GM21529 (cell line): ENCODE measurements around the gene HNRNPH1.
A peak's percentile ranks its signal among the peaks of the same experiment; 100 is the strongest.
"Not testable (repeated sequence)": the region's sequence is repeated elsewhere in the genome, so short reads cannot be mapped to it uniquely, and the experiment has no call there.

ENCODE experiments used
- ATAC-seq: cut with Tn5 transposase; IDR thresholded peaks from one replicate; pipeline ENCODE4 v1.9.1; 2021; ENCODE audit not compliant: unreplicated experiment

Gene HNRNPH1

GRCh38 chr5:179623003-179623905, at the start of gene HNRNPH1:
Gene HNRNPH1, minus strand, starts transcription at chr5:179623671. Its CDS starts 538 bp downstream, at chr5:179623133.
- peak; percentile 74 for ATAC-seq

GRCh38 chr5:179668391-179668790, 44.9 kb upstream of the HNRNPH1 start:
- ATAC-seq: peak; percentile 80

DNA sequence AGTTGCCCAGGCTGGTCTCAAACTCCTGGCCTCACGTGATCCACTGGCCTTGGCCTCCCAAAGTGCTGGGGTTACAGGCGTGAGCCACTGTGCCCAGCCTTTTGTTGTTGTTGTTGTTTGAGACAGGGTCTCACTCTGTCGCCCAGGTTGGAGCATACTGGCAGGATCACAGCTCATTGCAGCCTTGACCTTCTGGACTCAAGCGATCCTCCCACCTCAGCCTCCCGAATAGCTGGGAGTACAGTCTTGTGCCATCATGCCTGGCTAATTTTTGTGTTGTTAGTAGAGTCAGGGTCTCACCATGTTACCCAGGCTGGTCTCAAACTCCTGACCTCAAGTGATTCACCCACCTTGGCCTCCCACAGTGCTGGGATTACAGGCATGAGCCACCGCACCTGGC, 38.2 kb upstream of the HNRNPH1 start:
- ATAC-seq: not testable (repeated sequence)

DNA sequence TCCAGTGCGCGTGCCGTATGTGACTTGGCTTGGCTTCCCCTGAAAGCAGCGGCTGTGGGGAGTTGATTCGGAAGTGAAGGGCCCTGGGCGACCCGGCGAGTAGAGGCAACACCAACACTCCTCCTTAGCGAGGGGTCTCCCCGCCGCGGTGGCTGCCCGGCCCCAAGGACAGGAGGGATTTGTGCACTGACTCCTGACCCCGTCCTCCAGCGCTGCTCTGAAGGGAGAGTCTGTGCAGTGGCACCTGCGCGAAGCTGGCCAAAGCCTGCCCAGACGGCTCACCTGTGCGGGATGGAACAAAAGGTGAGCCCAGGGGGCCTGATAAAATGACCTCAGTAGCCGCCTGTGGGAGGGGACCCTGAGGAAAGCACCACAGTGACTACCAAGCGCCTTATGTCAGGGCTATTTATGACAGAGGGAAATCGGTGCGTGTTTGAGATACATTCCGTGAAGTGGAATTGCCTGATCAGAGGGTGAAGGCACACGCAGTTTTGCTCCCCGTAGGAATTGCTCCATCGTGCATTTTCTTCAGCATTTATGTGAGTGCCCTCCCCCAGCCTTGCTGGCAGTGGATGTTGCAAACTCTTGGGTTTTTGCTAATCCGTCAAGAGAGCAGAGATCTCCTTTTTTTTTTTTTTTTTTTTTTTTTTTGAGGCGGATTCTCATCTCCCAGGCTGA, 34.8 kb upstream of the HNRNPH1 start:
- peak; percentile 54 for ATAC-seq

GRCh38 chr5:179657302-179658178, 34.1 kb upstream of the HNRNPH1 start:
- peak; percentile 90 for ATAC-seq

- not testable (repeated sequence) for ATAC-seq
Measured at GRCh38 chr5:179653135-179653534, 29.7 kb upstream of the HNRNPH1 start.

GRCh38 chr5:179650245-179650644, 26.8 kb upstream of the HNRNPH1 start:
- ATAC-seq: not testable (repeated sequence)

- ATAC-seq: not testable (repeated sequence)
Measured at GRCh38 chr5:179649166-179649703, 25.8 kb upstream of the HNRNPH1 start.

DNA sequence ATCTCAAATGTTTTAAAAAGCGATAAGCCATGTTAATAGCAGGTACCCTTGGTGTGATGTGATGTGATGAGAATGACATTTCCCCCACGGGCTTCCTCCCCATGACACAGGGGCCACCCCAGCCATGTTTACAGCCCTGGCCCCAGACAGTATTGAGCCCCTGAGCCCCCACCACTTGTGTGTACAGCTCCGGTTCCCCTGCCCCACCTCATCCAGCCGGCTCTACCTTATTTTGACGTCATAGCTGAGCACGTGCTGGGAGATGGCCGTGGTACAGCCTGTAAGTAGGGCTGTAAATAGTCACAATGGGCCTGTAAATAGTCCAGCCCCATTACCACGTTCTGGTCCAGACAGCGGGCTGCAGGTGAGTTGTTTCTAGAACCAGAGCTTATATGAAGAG, 24.9 kb upstream of the HNRNPH1 start:
- ATAC-seq: no peak

- not testable (repeated sequence) for ATAC-seq
Measured at GRCh38 chr5:179644766-179645165, 21.3 kb upstream of the HNRNPH1 start.

GRCh38 chr5:179643141-179643920, 19.9 kb upstream of the HNRNPH1 start:
- ATAC-seq: not testable (repeated sequence)

DNA sequence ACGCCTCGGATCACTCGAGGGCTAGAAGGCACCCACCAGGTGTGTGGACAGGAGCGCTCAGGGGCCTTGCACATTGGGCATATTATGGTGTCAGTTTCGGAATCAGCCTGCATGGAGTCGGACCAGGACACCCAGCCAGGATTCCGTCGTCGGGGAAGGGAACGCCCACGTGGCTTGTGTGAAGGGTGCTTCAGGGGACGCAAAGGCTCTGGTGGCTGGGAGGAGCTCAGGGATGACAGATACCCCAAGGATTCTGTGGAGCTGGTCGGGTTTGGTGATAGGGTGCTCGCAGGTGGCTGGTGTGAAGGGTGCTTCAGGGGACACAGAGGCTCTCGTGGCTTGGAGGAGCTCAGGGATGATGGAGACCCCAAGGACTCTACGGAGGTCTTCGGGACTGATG, 19.2 kb upstream of the HNRNPH1 start:
- ATAC-seq: not testable (repeated sequence)

- ATAC-seq: not testable (repeated sequence)
Measured at GRCh38 chr5:179641745-179642144, 18.3 kb upstream of the HNRNPH1 start.

- not testable (repeated sequence) for ATAC-seq
Measured at GRCh38 chr5:179639296-179639695, 15.8 kb upstream of the HNRNPH1 start.

DNA sequence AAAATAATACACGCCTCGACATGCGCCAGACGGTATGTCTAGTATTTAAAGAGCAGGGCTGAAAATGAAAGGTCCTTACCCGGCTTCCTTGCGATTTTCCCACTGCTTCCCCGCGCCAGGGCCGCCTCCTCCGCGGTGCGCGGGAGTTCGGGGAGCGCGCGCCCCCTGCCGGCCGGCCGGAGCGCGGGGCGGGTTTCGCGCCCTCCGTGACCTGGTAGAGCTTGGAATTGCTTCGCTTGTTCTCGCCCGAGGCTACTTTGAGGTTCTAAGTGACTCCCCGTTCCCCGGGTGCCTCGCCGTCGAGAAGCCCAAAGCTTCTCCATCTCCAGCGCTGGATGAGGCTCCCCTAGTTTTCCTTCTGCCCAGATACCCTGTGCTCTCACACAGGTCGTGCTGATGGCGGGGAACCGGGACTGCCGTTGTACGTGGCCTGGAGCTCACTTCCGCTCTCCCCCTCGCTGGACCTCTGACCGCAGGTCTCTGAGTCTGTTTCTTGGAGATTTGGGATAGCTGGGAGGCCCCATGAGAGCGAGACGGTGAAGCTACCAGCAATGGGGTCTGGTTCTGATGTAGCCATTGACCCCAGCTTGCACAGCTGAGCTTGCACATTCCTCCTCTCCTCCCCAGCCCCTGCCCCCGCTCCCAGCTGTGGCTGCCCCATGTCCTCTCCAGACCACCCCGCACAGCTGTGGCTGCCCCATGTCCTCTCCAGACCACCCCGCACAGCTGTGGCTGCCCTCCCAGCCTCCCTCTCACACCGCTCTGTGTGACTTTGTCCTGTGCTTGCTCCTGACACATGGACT, 11.1 kb upstream of the HNRNPH1 start:
- ATAC-seq: peak; percentile 92

GRCh38 chr5:179633501-179634369, 10.3 kb upstream of the HNRNPH1 start:
- ATAC-seq: peak; percentile 64

DNA sequence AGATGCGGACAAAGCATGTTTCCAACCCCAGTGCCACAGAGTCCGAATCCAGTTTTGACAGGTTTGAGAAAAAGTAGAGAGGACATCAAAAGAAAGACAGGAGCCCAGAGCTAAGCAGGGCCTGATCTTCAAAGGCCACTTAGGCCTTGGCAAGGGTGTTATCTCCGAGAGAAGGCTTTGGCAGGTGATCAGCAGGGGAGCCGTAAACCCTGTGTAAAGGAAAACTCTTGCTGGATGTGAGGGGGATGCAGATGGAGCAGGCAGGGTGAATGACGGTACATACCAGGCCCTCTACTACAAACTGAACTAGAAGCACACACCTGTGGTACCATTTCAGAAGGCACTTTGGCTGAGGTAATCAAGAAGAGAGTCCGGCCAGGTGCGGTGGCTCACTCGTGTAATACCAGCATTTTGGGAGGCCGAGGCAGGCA, 1.4 kb upstream of the HNRNPH1 start:
- ATAC-seq: no peak
